ENCODE results near the gene HEYL. TPM values are rescaled to one million over a fixed set of nuclear protein-coding genes. Genes with fewer than 3 reads are reported as not detected.

Gene HEYL
- total RNA-seq, 1 donor from 2014 or later: 1.1 TPM

DNA sequence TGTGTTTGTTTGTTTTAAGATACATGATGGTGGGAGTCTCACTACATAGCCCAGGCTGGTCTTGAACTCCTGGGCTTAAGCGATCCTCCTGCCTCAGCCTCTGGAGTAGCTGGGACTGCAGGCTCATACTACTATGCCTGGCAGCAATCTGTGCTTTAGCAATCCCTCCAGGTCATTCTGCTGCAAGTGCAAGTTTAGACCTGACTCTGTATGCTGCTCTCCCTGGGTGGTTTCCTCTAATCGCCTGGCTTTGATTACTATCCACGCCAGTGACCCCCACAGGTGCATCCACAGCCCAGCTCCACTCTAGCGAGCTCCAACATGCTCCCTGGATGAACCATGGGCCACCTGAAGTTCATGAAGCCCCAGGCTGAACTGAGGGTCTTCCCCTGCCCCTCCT lies 47.4 kb downstream of the HEYL start:
- Histone ChIP-seq H2AFZ (ENCODE audit: low read depth, low read length) (no peak overlapping the region), H3K27ac (ENCODE audit: low read depth, low read length) (no peak overlapping the region), H3K4me3 (ENCODE audit: insufficient read depth, low read depth, low read length) (no peak overlapping the region), H3K4me2 (ENCODE audit: low read length) (no peak overlapping the region), H3K27me3 (ENCODE audit: insufficient read depth, low read length) (peaks cover 12% of the 10 kb centered on the region), H3K4me1 (ENCODE audit: insufficient read depth, low read length) (no peaks in the 10 kb centered on the region), H3K79me2 (ENCODE audit: insufficient read depth, low read length) (no peaks in the 10 kb centered on the region), H4K20me1 (ENCODE audit: insufficient read depth, low read length) (no peaks in the 10 kb centered on the region), H3K9ac (ENCODE audit: low read length) (no peak overlapping the region), H3K36me3 (ENCODE audit: insufficient read depth, low read length) (no peaks in the 10 kb centered on the region), H3K9me3 (ENCODE audit: insufficient read depth, low read depth, low read length) (no peaks in the 10 kb centered on the region)
- no peak for TF ChIP-seq EZH2 (IDR thresholded peaks at IDR 0.05; ENCODE audit: insufficient read depth, low read length)
- TF ChIP-seq, protein P1, sequence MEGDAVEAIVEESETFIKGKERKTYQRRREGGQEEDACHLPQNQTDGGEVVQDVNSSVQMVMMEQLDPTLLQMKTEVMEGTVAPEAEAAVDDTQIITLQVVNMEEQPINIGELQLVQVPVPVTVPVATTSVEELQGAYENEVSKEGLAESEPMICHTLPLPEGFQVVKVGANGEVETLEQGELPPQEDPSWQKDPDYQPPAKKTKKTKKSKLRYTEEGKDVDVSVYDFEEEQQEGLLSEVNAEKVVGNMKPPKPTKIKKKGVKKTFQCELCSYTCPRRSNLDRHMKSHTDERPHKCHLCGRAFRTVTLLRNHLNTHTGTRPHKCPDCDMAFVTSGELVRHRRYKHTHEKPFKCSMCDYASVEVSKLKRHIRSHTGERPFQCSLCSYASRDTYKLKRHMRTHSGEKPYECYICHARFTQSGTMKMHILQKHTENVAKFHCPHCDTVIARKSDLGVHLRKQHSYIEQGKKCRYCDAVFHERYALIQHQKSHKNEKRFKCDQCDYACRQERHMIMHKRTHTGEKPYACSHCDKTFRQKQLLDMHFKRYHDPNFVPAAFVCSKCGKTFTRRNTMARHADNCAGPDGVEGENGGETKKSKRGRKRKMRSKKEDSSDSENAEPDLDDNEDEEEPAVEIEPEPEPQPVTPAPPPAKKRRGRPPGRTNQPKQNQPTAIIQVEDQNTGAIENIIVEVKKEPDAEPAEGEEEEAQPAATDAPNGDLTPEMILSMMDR (IDR thresholded peaks at IDR 0.05; ENCODE audit: insufficient read depth, low read depth, low read length): no peak
- Mint-ChIP-seq H3K27me3 (ENCODE audit: low read depth, unreplicated experiment) (peaks cover 50% of the 10 kb centered on the region), H3K27ac (ENCODE audit: unreplicated experiment) (no peak overlapping the region), H3K9me3 (ENCODE audit: unreplicated experiment) (no peaks in the 10 kb centered on the region), H3K4me1 (ENCODE audit: low read depth, unreplicated experiment) (peaks cover 6% of the 10 kb centered on the region), H3K4me3 (ENCODE audit: unreplicated experiment) (no peak overlapping the region), H3K36me3 (ENCODE audit: low read depth, unreplicated experiment) (peaks cover 2% of the 10 kb centered on the region)
- FAIRE-seq (no peak), DNase-seq (ENCODE audit: low read depth) (no peak)

DNA sequence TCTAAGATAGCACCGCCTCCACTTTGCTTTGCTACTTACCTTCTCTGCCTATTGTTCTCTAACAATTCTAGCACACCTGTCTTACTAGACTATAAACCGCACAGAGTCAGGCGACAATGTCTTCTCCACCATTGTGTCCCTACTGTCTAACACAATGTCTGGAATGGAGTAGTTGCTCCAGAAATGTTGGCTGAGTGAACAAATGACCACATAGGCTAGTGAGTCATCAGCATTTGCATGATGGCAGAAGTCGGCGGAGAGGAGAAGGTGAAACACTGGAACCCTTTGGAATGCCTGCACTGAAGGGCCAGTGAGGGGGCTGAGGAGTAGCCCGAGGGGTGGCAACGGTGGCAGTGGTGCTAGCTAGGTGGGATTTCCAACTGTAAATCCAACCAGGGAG lies 48.9 kb downstream of the HEYL start:
- no peak overlapping the region for H3K9ac ChIP-seq (ENCODE audit: low read length)
- no peaks in the 10 kb centered on the region for H3K79me2 ChIP-seq (ENCODE audit: insufficient read depth, low read length)
- H3K4me1 ChIP-seq (ENCODE audit: insufficient read depth, low read length): no peaks in the 10 kb centered on the region
- H3K27me3 Mint-ChIP-seq (ENCODE audit: low read depth, unreplicated experiment): peaks cover 37% of the 10 kb centered on the region
- peak; percentile 61 for DNase-seq (ENCODE audit: low read depth)
- H2AFZ ChIP-seq (ENCODE audit: low read depth, low read length): no peak overlapping the region
- H3K27me3 ChIP-seq (ENCODE audit: insufficient read depth, low read length): peaks cover 5% of the 10 kb centered on the region
- H3K4me3 Mint-ChIP-seq (ENCODE audit: unreplicated experiment): no peak overlapping the region
- no peak overlapping the region for H3K4me3 ChIP-seq (ENCODE audit: insufficient read depth, low read depth, low read length)
- H3K27ac ChIP-seq (ENCODE audit: low read depth, low read length): no peak overlapping the region
- peaks cover 6% of the 10 kb centered on the region for H3K4me1 Mint-ChIP-seq (ENCODE audit: low read depth, unreplicated experiment)
- H4K20me1 ChIP-seq (ENCODE audit: insufficient read depth, low read length): no peaks in the 10 kb centered on the region
- no peak for FAIRE-seq
- H3K9me3 Mint-ChIP-seq (ENCODE audit: unreplicated experiment): no peaks in the 10 kb centered on the region
- H3K36me3 Mint-ChIP-seq (ENCODE audit: low read depth, unreplicated experiment): peaks cover 2% of the 10 kb centered on the region
- H3K27ac Mint-ChIP-seq (ENCODE audit: unreplicated experiment): no peak overlapping the region
- no peak for TF ChIP-seq EZH2 (IDR thresholded peaks at IDR 0.05; ENCODE audit: insufficient read depth, low read length)
- TF ChIP-seq, protein P1 (IDR thresholded peaks at IDR 0.05; ENCODE audit: insufficient read depth, low read depth, low read length): no peak
- H3K9me3 ChIP-seq (ENCODE audit: insufficient read depth, low read depth, low read length): no peaks in the 10 kb centered on the region
- no peak overlapping the region for H3K4me2 ChIP-seq (ENCODE audit: low read length)
- H3K36me3 ChIP-seq (ENCODE audit: insufficient read depth, low read length): no peaks in the 10 kb centered on the region

DNA sequence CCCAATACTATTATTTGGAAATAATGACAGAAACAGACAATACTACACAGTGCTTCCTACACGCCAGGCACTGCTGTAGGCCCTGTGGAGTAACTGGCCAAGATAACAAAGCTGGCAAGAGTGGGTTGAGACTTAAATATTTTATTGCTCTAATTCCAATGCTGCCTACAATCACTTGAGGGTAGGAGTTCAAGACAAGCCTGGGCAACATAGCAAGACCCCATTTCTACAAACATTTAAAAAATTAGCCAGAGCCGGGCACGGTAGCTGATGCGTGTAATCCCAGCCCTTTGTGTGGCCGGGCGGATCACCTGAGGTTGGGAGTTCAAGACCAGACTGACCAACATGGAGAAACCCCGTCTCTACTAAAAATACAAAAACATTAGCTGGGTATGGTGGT lies 53.5 kb downstream of the HEYL start:
- H3K9me3 Mint-ChIP-seq (ENCODE audit: unreplicated experiment): no peaks in the 10 kb centered on the region
- H2AFZ ChIP-seq (ENCODE audit: low read depth, low read length): no peak overlapping the region
- H3K27ac Mint-ChIP-seq (ENCODE audit: unreplicated experiment): no peak overlapping the region
- TF ChIP-seq, protein P1 (IDR thresholded peaks at IDR 0.05; ENCODE audit: insufficient read depth, low read depth, low read length): no peak
- no peak for TF ChIP-seq EZH2 (IDR thresholded peaks at IDR 0.05; ENCODE audit: insufficient read depth, low read length)
- H3K4me1 ChIP-seq (ENCODE audit: insufficient read depth, low read length): no peaks in the 10 kb centered on the region
- H3K27me3 Mint-ChIP-seq (ENCODE audit: low read depth, unreplicated experiment): peaks cover 13% of the 10 kb centered on the region
- no peaks in the 10 kb centered on the region for H4K20me1 ChIP-seq (ENCODE audit: insufficient read depth, low read length)
- H3K4me3 ChIP-seq (ENCODE audit: insufficient read depth, low read depth, low read length): no peak overlapping the region
- H3K4me2 ChIP-seq (ENCODE audit: low read length): no peak overlapping the region
- no peak overlapping the region for H3K4me3 Mint-ChIP-seq (ENCODE audit: unreplicated experiment)
- no peak for DNase-seq (ENCODE audit: low read depth)
- no peaks in the 10 kb centered on the region for H3K9me3 ChIP-seq (ENCODE audit: insufficient read depth, low read depth, low read length)
- no peaks in the 10 kb centered on the region for H3K27me3 ChIP-seq (ENCODE audit: insufficient read depth, low read length)
- no peaks in the 10 kb centered on the region for H3K36me3 ChIP-seq (ENCODE audit: insufficient read depth, low read length)
- no peaks in the 10 kb centered on the region for H3K36me3 Mint-ChIP-seq (ENCODE audit: low read depth, unreplicated experiment)
- H3K79me2 ChIP-seq (ENCODE audit: insufficient read depth, low read length): no peaks in the 10 kb centered on the region
- no peak overlapping the region for H3K9ac ChIP-seq (ENCODE audit: low read length)
- H3K27ac ChIP-seq (ENCODE audit: low read depth, low read length): no peak overlapping the region
- no peak for FAIRE-seq
- peaks cover 6% of the 10 kb centered on the region for H3K4me1 Mint-ChIP-seq (ENCODE audit: low read depth, unreplicated experiment)
